Colon (tissue), 2 donors: Measurements from ENCODE around the gene DOCK9.
"Not testable (repeated sequence)": the region's sequence is repeated elsewhere in the genome, so short reads cannot be mapped to it uniquely, and the experiment has no call there.

ENCODE experiments used
- FAIRE-seq: peaks from 2 replicates; lab custom pipeline; 2012; peaks lifted over from hg19 to GRCh38; lab: Jason Lieb, UNC
- donor health status: control.
- donor health status: control.

The DOCK9 gene

DNA sequence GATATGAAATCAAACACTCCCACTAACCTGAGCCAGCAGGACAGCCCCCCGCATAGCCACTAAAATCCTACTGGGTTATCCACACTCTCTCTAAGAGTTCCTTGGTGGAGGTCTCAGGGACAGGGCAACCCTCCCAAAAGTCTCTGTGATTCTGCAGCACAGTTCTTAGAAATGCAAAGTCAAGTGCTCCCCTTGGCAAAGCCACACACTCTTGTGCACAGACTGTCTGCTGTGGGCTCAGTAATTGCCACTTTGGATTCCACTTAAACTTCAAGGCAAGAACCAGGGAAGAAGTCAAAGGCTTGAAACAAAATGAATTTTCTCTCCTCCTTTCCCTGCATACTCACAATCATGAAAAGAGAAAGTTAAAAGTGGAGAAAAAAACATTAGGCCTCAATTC is 61.5 kb downstream of the DOCK9 start:
- FAIRE-seq, result no peak

DNA sequence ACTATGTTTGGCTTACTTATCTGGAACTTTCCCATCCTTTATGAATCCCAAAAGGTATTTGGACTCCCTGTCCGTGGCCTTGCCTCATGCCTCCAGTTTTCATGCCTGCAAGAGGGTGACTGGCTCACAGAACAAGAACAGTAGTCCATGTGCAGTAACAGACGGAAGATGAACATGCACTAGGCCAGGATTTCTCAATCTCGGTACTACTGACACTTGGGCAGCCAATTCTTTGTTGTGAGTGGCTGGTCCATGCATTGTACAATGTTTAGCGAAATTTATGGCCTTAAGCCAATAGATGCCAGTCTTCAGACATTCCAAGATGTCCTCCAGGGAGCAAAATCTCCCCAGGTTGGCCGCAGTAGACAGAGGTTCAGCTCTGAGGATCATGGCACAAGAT is 61.9 kb downstream of the DOCK9 start:
- no peak for FAIRE-seq

DNA sequence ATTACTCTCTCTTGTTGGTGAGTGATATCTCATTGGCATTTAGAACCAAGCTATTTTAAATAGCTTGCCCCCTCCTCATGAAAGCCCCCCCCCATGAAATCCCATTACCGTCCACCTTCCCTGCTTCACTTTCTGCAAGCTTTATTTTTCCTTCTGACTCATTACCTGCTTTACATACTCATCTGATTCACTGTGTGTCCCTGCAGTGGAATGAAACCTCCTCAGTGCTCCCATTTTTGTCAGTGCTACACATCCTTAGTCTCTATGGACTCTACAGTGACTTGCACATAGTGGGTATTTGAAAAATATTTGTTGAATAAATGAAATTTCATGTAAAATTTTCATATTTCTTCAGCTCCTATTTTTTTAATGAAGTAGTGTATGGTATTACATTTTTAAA is 62.3 kb downstream of the DOCK9 start:
- FAIRE-seq, result no peak

DNA sequence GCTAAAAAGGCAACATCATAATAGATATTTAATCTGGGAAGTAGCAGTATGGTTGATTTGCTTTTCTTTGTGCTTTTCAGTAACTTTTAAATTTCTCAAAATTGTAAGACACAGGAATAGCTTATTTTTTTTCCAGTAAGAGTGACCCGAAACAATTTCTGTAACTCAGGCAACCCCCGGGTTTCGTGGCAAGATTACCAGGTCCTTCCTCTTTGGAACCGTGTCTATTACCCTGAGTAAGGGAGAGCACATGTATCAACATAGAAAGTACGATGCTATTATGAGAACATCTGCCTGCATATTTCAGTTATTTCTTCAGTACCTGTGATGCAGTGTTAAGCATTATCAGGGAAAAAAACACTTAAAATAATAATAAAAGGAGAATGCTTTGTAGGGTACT is 64.1 kb downstream of the DOCK9 start:
- FAIRE-seq, result no peak

DNA sequence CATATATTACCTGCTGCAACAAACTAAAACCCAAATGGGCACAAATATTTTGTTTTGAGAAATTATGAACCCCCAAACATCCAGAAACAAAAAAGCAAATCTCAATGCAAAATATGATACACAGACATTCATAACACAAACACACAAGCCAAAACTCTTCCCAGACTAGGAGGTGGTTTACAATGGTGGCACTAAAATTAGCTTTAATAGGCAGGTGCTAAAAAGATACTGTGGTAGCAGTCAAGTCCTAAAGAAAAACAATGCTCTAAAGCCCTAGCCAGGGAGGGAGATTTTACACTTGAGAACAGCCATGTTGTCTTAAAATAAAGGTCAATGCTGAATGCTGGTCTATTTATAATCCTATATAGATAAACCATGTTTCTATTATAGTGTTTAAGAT is 65.0 kb downstream of the DOCK9 start:
- no peak for FAIRE-seq

DNA sequence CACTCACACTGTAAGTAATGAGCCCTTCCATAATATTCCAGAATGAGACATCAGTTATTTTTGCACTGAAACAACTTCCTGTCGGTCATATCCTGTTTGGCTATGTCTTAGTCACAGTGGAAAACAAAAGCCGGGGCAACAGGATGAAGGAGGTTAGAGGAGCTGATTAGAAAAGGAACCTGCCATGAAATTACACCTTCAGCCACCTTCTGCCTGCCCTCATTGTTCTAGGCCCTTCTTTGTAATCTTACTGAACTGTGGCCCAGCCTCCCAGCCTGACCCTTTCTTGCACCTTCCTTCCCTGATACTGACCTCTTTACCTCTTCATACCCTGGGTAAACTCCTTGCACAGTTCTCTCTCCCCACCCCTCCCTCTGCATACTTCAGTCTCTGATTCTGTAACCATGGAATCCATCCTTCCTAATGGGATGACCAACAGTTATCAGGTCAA is 67.3 kb downstream of the DOCK9 start:
- FAIRE-seq, result no peak

DNA sequence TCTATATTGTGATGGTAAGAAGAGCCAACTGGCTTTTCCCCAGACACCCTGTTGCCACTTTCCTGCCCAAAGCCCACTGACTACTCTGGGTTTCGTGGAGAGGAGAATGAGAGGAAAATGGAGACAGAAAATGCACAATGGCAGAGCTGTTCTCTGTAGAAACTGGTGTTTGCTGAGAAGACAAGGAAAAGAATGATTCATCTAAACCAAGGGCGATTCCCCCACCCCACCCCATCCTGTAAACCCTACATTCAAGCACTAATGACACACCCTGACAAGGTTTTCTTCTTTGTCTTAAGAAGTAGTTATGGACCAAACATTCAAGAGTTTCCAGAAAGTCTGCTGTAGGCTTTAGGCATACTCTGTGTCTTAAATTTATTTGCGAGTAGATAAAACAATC is 68.8 kb downstream of the DOCK9 start:
- no peak for FAIRE-seq

DNA sequence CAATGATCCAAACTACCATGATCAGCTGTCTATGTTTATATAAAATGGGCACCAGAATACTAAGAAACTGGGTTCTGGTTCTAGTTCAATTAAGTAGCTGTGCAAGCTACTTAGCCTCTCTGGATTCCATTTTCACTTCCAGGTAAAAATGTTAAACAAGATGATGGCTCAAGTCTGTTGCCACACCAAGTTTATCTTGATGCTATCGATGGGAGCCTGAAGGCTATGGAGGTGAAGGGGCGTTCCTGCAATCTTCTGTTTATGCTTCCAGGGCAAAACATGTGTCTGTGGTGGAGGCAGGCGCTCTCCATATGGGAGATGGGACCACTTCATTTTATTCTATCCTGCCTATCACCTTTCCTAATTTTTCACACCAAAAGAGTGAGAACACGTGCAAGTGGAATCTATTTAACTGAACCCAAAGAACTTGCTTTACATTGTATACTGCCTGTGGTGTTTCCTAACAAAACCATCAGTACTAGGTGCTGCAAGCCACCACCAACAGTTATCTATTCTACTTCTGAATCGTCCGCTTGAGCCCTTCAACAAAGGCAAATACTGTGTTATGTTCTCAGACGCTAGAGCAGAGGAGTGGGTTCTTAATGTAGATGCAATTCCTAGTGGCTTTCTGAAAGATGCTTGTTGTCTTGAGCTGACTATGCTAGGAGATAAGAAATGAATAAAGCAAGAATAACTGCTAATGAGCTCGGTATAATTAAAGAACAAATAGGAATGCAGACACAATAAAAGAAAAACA is 70.9 kb downstream of the DOCK9 start:
- FAIRE-seq, result no peak

DNA sequence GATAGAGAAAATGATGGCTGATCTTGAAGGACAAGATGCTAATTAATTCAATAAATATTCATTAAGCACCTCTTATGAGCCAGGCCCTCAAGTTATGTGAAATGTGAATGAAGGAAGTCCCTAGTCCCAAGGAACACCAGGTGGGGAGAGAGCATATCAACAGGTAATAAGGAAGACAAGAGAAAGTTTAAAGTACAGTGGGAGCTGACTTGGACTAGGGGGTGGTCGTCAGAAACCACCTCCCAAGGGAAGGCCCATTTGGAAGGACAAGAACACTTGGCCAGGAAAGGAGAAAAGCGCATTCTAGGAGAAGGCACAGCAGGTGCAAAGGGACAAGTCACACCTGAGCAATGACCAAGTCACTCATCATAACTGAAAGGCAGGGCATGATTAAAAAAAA is 72.7 kb downstream of the DOCK9 start:
- no peak for FAIRE-seq

DNA sequence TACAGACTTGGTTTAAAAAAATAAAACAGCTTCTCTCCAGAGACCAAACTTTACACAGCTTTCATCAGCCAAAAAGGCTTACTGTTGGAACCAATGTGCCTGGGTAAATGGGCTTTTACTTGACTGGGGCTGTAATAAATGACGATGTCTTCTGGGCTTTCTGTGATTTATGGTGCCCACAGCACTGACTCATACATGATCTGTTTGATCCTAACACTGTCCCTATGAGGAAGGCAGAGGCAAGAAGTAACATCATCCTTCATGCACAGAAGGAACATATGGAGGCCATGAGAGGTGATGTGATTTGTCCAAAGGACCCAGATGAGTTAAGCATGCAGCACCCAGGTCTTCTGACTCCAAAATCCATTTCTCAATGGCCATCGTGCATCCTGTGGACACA is 77.4 kb downstream of the DOCK9 start:
- no peak for FAIRE-seq

DNA sequence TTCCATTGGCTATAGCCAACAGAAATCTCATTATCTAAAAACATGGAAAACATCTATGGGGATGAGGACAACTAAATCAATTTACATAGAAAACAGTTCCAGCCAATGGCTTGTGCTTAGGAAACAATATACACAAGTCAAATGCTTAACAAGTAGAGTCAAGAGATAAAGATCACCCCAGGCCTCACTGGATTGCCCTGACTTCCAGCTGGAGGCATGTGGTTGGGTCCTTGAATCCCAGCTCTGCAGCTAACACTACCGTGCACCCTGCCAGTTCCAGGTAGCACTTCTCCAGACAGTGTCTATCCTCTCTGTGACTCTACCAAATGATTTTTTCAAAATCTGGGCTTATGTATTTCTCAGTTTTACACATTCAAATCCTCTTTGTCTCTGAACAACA is 80.2 kb downstream of the DOCK9 start:
- no peak for FAIRE-seq

DNA sequence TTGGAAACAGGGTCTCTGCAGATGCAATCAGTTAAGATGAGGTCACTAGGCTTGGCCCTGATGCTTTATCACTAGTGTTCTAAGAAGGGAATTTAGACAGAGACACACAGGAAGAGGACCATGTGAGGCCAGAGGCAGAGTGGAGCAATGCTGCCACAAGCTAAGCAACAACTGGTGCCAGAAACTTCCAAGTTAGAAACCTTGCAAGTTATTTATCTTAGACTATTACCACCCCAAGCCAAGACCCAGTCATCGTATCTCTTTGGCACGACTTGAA is 81.1 kb downstream of the DOCK9 start:
- no peak for FAIRE-seq

DNA sequence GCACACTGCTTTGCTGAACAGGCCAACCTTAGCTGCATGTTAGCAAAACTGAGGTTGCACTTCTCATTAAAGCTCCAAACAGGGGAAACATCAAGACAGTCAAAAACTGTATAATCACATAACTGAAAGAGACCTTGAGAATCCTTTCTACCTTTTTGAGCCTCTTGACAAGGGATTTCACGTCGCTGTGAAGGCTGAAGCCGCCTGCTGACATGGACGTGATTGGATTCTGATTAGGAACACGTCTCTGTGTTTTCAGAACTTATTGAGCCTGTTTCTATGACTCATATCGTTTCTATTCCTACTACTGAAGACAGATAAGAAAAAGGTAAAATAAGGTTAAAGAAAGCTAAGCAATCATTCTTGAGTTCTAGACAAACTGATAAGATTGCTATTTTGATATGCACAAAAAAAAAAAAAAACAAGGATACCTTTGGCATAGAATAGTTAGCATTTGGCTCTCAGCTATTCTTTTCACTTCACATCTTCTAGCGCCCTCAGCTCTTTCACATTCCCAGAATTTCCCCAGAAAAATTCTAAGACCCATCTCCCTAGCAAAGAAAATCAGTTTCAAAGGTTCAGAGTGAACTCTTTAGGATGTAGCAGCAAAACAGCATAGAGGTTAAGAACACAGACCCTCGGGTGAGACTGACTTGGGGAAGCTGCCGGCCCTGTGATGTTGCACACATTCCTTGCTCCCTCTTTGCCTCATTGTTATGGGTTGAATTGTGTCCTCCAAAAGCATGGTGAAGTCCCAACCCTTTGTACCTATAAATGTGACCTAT is 81.6 kb downstream of the DOCK9 start:
- no peak for FAIRE-seq

DNA sequence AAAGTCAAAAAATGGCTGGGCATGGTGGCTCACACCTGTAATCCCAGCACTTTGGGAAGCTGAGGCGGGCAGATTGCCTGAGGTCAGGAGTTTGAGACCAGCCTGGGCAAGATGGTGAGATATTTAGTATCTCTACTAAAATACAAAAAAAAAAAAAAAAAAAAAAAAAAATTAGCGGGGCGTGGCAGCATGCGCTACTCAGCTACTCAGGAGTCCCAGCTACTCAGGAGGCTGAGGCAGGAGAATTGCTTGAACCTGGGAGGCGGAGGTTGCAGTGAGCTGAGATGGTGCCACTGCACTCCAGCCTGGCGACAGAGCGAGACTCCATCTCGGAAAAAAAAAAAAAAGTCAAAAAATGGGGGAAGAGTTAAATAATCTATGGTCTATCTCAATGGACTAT is 83.0 kb downstream of the DOCK9 start:
- not testable (repeated sequence) for FAIRE-seq

DNA sequence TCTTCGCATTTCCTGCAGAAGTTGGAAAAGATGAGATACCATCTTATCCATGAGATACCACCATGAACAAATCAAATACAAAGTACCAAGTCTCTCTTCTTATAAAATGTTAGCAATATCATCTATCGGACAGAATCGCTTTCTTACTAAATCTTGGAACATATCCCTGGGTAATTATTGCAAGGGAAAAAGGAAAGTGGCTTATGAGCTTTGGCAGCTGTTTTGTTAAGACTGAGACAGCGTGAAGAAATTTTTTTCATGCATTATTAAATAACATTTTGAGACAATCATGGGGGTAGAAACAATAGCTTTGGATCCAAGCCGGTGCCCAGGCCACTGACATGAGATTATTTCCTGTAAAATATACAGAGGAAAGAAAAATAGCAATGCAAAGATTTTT is 84.5 kb downstream of the DOCK9 start:
- no peak for FAIRE-seq

DNA sequence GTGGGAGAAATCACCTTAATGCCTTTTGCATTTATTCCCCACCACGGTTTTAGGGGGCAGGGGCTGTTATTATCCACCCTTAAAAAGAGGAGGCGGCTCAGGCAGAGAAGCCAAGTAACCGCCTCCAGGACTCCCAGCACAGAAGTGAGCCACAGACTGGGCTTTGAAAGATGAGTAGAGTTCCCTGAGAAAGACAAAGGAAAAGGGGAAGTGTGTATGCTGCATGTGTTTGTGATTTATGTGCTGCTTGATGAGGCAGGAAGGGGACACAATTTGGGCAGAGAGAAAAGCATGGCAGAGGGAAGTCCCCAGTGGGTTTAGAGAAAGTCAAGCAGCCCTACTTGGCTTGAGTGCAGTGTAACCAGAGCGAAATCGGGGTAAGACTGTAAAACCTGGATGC is 85.0 kb downstream of the DOCK9 start:
- no peak for FAIRE-seq

DNA sequence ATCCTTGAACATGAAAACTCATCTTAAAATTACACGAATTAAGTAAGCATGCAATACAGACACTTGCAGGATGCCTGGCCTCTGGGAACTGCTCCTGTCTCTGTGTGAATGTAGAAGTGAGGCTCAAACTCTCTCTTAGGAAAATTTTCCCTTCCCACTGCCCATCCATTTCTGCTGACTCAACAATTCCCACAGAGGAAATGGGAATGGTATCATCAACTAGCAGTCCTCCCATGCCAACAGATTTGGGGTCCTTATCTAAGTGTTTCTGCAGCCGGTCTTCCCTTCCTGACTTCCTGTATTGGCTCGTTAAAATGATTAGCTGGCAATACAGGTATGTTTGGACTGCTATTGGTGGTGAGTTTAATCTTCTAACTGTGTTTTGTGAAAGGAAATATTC is 85.8 kb downstream of the DOCK9 start:
- FAIRE-seq, result no peak

DNA sequence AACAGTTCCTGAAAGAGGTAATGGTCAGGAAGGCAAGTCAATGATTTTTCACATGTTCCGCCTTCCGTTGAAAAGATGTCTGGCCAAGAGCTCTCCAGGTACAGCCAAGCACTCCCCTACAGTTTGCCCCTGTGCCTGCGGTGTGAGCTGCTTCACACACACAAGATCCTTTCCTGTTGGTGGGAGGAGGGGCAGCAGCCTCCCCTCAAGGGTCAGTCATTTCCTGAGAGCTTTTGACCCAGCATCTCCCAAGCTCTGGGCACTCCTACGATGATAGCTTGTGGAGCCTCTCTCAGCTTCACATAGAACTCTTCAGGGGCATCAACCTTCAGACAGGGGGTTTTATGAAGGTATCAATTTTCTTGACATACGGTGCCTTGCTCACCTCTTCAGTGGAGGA is 86.9 kb downstream of the DOCK9 start:
- FAIRE-seq, result no peak

DNA sequence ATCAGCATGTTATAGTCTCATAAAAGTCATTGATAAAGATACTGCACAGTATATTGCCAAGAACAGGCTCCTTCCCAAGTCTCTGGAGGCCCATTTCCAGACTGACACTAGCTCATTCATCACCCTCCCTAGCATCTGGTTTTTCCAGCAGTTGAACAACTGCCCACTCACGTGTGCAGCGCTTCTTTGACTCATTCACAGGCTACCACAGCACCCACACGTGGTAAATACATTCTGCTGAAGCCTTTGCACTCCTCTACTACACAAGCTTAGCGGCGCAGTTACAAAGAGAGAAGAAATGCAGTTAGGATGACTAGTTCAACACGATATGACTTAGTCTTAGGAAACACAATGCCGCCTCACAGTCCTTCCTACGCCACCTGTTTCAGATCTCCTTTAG is 87.7 kb downstream of the DOCK9 start:
- FAIRE-seq, result no peak

DNA sequence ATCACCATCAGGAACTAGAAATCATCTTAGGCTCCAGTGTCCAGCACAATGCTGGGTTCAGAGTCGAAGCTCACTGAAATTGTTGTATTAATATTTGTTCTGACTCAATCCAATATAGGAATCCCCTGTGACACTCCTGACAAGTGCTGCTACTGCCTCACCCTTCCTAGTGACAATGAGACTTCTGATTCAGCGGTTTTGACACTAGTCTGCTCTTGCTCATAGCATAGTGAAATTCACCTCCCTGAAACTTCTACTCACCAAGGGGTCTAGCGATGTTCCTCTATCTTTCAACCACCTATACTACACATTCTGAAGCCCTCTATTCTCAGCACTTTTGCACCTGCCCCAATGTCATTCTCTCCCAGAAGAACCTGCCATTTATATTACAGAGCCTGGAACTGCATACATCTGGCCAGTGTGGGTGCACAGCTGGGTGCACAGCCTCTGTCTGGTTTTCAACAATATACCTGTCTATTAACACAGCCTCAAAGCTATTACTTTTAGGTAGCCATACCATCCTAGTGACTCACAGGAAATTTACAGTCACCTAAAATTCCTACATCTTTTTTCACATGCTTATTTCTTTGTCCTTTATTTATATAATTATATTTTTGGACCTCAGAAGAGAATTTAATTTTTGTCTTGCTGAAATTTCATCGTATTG is 88.3 kb downstream of the DOCK9 start:
- FAIRE-seq, result no peak

DNA sequence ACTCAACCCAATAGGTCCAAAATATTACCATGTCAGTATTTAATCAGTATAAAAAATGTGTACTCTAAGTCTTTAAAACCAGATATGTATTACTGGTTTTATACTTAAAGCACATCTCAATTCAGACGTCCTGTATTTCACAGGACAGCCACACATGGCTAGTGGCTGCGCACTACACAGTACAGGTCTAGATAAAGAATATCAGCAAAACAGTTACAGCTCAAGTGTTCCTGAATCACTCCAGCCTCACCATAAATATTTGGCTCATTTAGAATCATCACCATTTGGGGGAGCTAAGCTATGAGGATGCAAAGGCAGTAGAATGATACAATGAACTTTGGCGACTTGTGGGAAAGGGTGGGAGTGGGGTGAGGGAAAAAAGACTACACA is 89.0 kb downstream of the DOCK9 start:
- FAIRE-seq, result no peak

DNA sequence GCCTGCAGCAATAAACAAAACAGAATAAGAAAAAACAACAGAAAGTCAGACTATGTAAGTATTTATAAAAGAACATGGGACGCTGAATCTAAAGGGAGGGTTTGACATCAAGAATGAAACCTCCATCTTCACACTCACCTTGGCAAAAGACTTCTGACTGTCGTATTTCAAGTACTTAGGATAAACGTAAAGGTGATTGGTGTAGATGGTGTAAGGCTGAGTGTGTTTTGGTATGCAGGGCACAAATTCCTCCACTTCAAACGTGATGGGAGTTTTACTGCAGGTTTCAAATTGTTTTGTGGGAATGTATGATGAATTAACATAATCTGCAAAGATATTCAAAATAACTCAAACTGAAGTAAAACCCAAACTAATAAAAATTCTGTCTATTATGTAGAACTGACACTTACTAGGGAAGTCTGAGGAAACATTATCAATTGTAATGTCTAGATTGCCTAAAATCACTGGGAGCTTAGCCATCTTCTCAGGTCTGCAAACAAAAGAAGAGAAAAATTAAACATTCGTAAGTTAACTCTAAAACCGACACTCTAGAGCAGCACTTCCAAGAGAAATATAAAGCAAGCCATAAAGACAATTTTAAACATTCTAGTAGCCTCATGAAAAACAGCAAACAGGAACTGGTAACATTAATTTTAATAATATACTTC is 89.5 kb downstream of the DOCK9 start:
- no peak for FAIRE-seq
